DOHH2 (cell line): Measurements from ENCODE around the gene PARL.

Source experiments
- H3F3A ChIP-seq: fragments of 200-600 bp; sonication (generic), shearing (Covaris generic); 2 replicates; pipeline ENCODE4 v1.6.0; 2016; ENCODE audit warnings: antibody characterized with exemption, mild to moderate bottlenecking; ENCODE audit not compliant: control insufficient read depth, insufficient read depth
- H3K27ac ChIP-seq: fragments of 200-600 bp; sonication (generic); 2 replicates; pipeline ENCODE4 v1.5.1; 2014; ENCODE audit warnings: low read depth, mild to moderate bottlenecking, low read length, moderate library complexity
- H3K27me3 ChIP-seq: fragments of 200-600 bp; sonication (generic); 2 replicates; pipeline ENCODE4 v1.6.1; 2014; ENCODE audit warnings: mild to moderate bottlenecking, low read length, mixed read lengths; ENCODE audit not compliant: control insufficient read depth
- H3K36me3 ChIP-seq: fragments of 200-600 bp; sonication (generic); 2 replicates; pipeline ENCODE4 v1.6.1; 2014; ENCODE audit warnings: mild to moderate bottlenecking, low read length, moderate library complexity, mixed read lengths; ENCODE audit not compliant: control insufficient read depth
- H3K4me1 ChIP-seq: fragments of 200-600 bp; sonication (generic); 2 replicates; pipeline ENCODE4 v1.6.1; 2014; ENCODE audit warnings: mild to moderate bottlenecking, low read length, mixed read lengths; ENCODE audit not compliant: control insufficient read depth
- H3K4me2 ChIP-seq: fragments of 200-600 bp; sonication (generic); 2 replicates; pipeline ENCODE4 v1.6.0; 2014; ENCODE audit warnings: mild to moderate bottlenecking, low read length, moderate library complexity
- H3K4me3 ChIP-seq: fragments of 200-600 bp; sonication (generic); 2 replicates; pipeline ENCODE4 v1.5.1; 2014; ENCODE audit warnings: mild to moderate bottlenecking, low read length, mixed read lengths
- H3K79me2 ChIP-seq: fragments of 200-600 bp; sonication (generic); 2 replicates; pipeline ENCODE4 v1.6.1; 2014; ENCODE audit warnings: mild to moderate bottlenecking, low read length, mixed read lengths; ENCODE audit not compliant: control insufficient read depth
- H3K9me2 ChIP-seq: fragments of 200-600 bp; sonication (generic); replicated peaks from 2 replicates; pipeline ENCODE4 v1.6.1; 2014; ENCODE audit warnings: mild to moderate bottlenecking, low read length, mixed read lengths; ENCODE audit not compliant: control insufficient read depth
- H3K9me3 ChIP-seq: fragments of 200-600 bp; sonication (generic); 2 replicates; pipeline ENCODE4 v1.6.1; 2014; ENCODE audit warnings: antibody characterized with exemption, low read length, mixed read lengths; ENCODE audit not compliant: control insufficient read depth, insufficient read depth
- H4K20me1 ChIP-seq: fragments of 200-600 bp; sonication (generic); 2 replicates; pipeline ENCODE4 v1.6.0; 2014; ENCODE audit warnings: low read depth, mild to moderate bottlenecking, antibody characterized with exemption, low read length, moderate library complexity; ENCODE audit not compliant: control insufficient read depth, insufficient read depth
- CTCF ChIP-seq: fragments of 200-600 bp; sonication (generic); IDR thresholded peaks from one replicate; pipeline ENCODE4 v1.5.1; 2014; ENCODE audit warnings: antibody characterized with exemption, mild to moderate bottlenecking, low read depth, low read length; ENCODE audit not compliant: poor library complexity, severe bottlenecking
- EZH2phosphoT487 ChIP-seq: fragments of 200-600 bp; sonication (generic); IDR thresholded peaks from 2 replicates; pipeline ENCODE4 v1.6.1; 2017; ENCODE audit warnings: borderline replicate concordance, mild to moderate bottlenecking, antibody characterized with exemption, low read length, moderate library complexity, mixed read lengths

The PARL gene

DNA sequence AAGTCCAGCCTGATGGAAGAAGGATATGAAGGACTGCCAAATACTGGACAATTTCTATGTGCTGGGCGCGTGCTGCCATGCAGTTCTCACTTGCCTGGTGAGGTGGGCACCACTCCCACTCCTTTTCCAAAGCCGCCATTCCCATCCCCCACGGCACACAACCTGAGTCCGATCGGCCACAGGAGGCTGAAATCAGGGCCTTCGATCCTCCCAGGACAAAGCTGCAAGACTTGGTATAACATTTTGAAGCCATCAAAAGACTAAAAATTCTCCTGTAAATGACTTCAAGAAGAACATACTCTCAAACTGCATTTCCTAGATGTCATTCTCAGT lies 56.2 kb downstream of the PARL start:
- Histone ChIP-seq H3K27ac (no peak overlapping the region), H3K4me3 (no peak overlapping the region), H3K79me2 (no peaks in the 10 kb centered on the region), H3K27me3 (peaks cover 9% of the 10 kb centered on the region; the same call in 1 of the 2 replicates), H3F3A (peaks cover 9% of the 10 kb centered on the region; the same call in 1 of the 2 replicates), H4K20me1 (no peaks in the 10 kb centered on the region; the same call in 1 of the 2 replicates), H3K4me2 (no peak overlapping the region), H3K9me2 (no peaks in the 10 kb centered on the region), H3K36me3 (peaks cover 10% of the 10 kb centered on the region), H3K9me3 (no peaks in the 10 kb centered on the region), H3K4me1 (peaks cover 11% of the 10 kb centered on the region)
- TF ChIP-seq EZH2phosphoT487 = no peak
- TF ChIP-seq CTCF = no peak

GRCh38 chr3:183827809-183828537 lies 56.7 kb downstream of the PARL start:
- Histone ChIP-seq H3K9me3 (no peaks in the 10 kb centered on the region), H3K27ac (no peak overlapping the region), H3K9me2 (no peaks in the 10 kb centered on the region), H3K4me2 (no peak overlapping the region), H3K27me3 (peaks cover 9% of the 10 kb centered on the region; the same call in 1 of the 2 replicates), H3K4me1 (peaks cover 11% of the 10 kb centered on the region), H3K4me3 (no peak overlapping the region), H3K79me2 (no peaks in the 10 kb centered on the region), H3K36me3 (peaks cover 5% of the 10 kb centered on the region), H4K20me1 (no peaks in the 10 kb centered on the region), H3F3A (peaks cover 9% of the 10 kb centered on the region; the same call in 1 of the 2 replicates)
- TF ChIP-seq CTCF (no peak), EZH2phosphoT487 (no peak)

GRCh38 chr3:183826448-183827250 lies 58.0 kb downstream of the PARL start:
- H3K9me3 ChIP-seq = no peaks in the 10 kb centered on the region
- no peak overlapping the region for H3K27ac ChIP-seq
- H3K36me3 ChIP-seq = no peaks in the 10 kb centered on the region
- H3K9me2 ChIP-seq = no peaks in the 10 kb centered on the region
- peaks cover 11% of the 10 kb centered on the region for H3K4me1 ChIP-seq
- peaks cover 9% of the 10 kb centered on the region; the same call in 1 of the 2 replicates for H3K27me3 ChIP-seq
- no peak overlapping the region for H3K4me3 ChIP-seq
- no peaks in the 10 kb centered on the region for H4K20me1 ChIP-seq
- H3F3A ChIP-seq = peaks cover 9% of the 10 kb centered on the region; the same call in 1 of the 2 replicates
- no peak overlapping the region for H3K4me2 ChIP-seq
- TF ChIP-seq EZH2phosphoT487 (no peak), CTCF (no peak)
- H3K79me2 ChIP-seq = no peaks in the 10 kb centered on the region
